HEK293 (cell line): Measurements from ENCODE around the gene ZSWIM3.

Experiments
- CTCF ChIA-PET: fragments of 350-600 bp; formaldehyde crosslinking; extraction: SDS; loops from one replicate; lab custom pipeline; 2021; ENCODE audit warnings: antibody characterized with exemption; lab: Yijun Ruan, JAX
- POLR2A ChIA-PET: fragments of 300-600 bp; formaldehyde crosslinking; extraction: SDS; loops from one replicate; lab custom pipeline; 2020; ENCODE audit warnings: antibody characterized with exemption, inconsistent platforms; lab: Yijun Ruan, JAX
- H3K27ac ChIP-seq: fragments of 200-500 bp; sonication (Bioruptor generic); 2 replicates; pipeline ENCODE4 v1.5.1; 2014; ENCODE audit warnings: low read depth, low read length, control low read depth, inconsistent platforms; ENCODE audit errors: extremely low read depth
- H3K36me3 ChIP-seq, 2 experiments: fragments of 200-500 bp in 1 of 2; sonication (Bioruptor generic) in 1 of 2; 1 replicate in 1 of 2; 2 replicates in 1 of 2; pipeline ENCODE4 v1.5.1; 2014 to 2017; ENCODE audit warnings: inconsistent platforms in 2 of 2, low read length in 2 of 2; ENCODE audit not compliant: control insufficient read depth in 2 of 2, insufficient read depth in 1 of 2
- H3K4me1 ChIP-seq: fragments of 200-500 bp; sonication (Bioruptor generic); 2 replicates; pipeline ENCODE4 v1.5.1; 2014; ENCODE audit warnings: mild to moderate bottlenecking, low read length, inconsistent platforms; ENCODE audit not compliant: control insufficient read depth, insufficient read depth
- H3K4me3 ChIP-seq: 2 replicates; pipeline ENCODE4 v1.5.1; 2011; ENCODE audit warnings: low read depth, mild to moderate bottlenecking, control low read depth, low read length, moderate library complexity
- H3K9me3 ChIP-seq: fragments of 200-500 bp; sonication (Bioruptor generic); 2 replicates; pipeline ENCODE4 v1.5.1; 2014; ENCODE audit warnings: low read depth, low read length, inconsistent platforms; ENCODE audit not compliant: control insufficient read depth, insufficient read depth
- KLF1 ChIP-seq: fragments of 450-650 bp; formaldehyde crosslinking; IDR thresholded peaks from 2 replicates; pipeline ENCODE4 v1.5.1; 2016; ENCODE audit warnings: missing biosample characterization, missing genetic modification characterization
- KLF9 ChIP-seq: fragments of 450-650 bp; formaldehyde crosslinking; IDR thresholded peaks from 2 replicates; pipeline ENCODE4 v1.5.1; 2016; ENCODE audit warnings: missing biosample characterization, missing genetic modification characterization, low read depth
- PRDM1 ChIP-seq: fragments of 450-650 bp; formaldehyde crosslinking; IDR thresholded peaks from 2 replicates; pipeline ENCODE4; 2016; ENCODE audit warnings: missing biosample characterization, missing genetic modification characterization
- SP2 ChIP-seq: fragments of 450-650 bp; formaldehyde crosslinking; IDR thresholded peaks from 2 replicates; pipeline ENCODE4 v1.5.1; 2016; ENCODE audit warnings: missing biosample characterization, missing genetic modification characterization
- SP7 ChIP-seq: fragments of 450-650 bp; formaldehyde crosslinking; IDR thresholded peaks from 2 replicates; pipeline ENCODE4 v1.5.1; 2016; ENCODE audit warnings: missing biosample characterization, missing genetic modification characterization
- TCF7L2 ChIP-seq: IDR thresholded peaks from 2 replicates; pipeline ENCODE4 v1.6.1; 2011; ENCODE audit warnings: low read depth, mild to moderate bottlenecking, inconsistent platforms, low read length, moderate library complexity, borderline replicate concordance
- ZBTB17 ChIP-seq: fragments of 450-650 bp; formaldehyde crosslinking; IDR thresholded peaks from 2 replicates; pipeline ENCODE4 v1.5.1; 2016; ENCODE audit warnings: missing biosample characterization, missing genetic modification characterization
- ZBTB6 ChIP-seq: fragments of 450-650 bp; formaldehyde crosslinking; IDR thresholded peaks from 2 replicates; pipeline ENCODE4 v1.5.1; 2017; ENCODE audit warnings: missing biosample characterization, missing genetic modification characterization
- ZNF214 ChIP-seq: fragments of 450-650 bp; formaldehyde crosslinking; IDR thresholded peaks from 2 replicates; pipeline ENCODE4 v1.5.1; 2017; ENCODE audit warnings: missing biosample characterization, mild to moderate bottlenecking, missing genetic modification characterization, borderline replicate concordance
- ZNF555 ChIP-seq: fragments of 450-650 bp; formaldehyde crosslinking; conservative IDR thresholded peaks from 2 replicates; pipeline ENCODE4 v1.5.1; 2017; ENCODE audit warnings: missing biosample characterization, mild to moderate bottlenecking, missing genetic modification characterization, inconsistent platforms
- ZNF629 ChIP-seq: fragments of 450-650 bp; formaldehyde crosslinking; IDR thresholded peaks from 2 replicates; pipeline ENCODE4 v1.5.1; 2017; ENCODE audit warnings: missing biosample characterization, missing genetic modification characterization
- ZNF645 ChIP-seq: fragments of 450-650 bp; formaldehyde crosslinking; IDR thresholded peaks from 2 replicates; pipeline ENCODE4; 2016; ENCODE audit warnings: missing biosample characterization, missing genetic modification characterization
- TF ChIP-seq, protein P1 (sequence below): fragments of 450-650 bp; formaldehyde crosslinking; IDR thresholded peaks from 2 replicates; pipeline ENCODE4 v1.5.1; 2016; ENCODE audit warnings: missing biosample characterization, missing genetic modification characterization
- TF ChIP-seq, protein P2 (sequence below): fragments of 450-650 bp; formaldehyde crosslinking; IDR thresholded peaks from 2 replicates; pipeline ENCODE4 v1.5.1; 2016; ENCODE audit warnings: missing biosample characterization, missing genetic modification characterization

ZSWIM3 gene

DNA sequence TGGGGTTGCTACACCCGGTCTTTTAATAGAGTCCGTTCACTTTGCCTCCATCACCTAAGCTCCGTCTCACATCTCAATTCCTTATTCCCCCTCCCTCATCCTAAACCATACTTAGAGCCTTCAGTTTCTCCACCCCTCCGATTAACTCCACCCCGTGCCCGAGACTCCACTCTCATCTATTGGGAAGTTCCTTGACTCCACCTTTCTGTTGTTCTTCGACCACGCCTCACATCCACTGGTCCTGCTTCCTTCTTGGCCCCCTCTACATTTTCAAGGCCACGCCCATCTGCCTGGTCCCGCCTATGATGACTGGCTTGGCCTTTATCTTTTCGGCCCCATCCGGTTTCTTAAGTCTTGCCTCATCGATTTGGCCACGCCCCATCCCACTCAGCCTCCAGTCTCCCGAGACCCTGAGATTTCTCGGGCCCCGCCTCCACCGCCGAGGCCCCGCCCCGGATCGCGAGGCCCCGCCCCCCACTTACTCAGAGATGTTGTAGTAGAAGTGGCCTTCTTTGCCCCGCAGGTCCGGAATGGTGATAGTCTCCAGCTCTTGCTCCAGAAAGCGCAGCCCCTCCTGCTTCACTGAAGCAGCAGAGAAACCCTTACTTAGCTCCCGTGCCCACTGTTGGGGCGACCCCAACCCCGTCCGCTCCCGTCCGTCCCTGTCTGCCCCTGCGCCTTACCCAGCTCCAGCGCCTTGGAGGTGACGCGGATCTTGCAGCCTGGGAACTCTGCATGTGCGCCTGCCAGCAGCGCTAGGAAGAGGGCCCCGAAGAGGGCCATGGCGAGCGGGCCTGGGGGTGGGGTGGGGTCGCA, 53.5 kb downstream of the ZSWIM3 start (continued):
- TF ChIP-seq, protein P1, sequence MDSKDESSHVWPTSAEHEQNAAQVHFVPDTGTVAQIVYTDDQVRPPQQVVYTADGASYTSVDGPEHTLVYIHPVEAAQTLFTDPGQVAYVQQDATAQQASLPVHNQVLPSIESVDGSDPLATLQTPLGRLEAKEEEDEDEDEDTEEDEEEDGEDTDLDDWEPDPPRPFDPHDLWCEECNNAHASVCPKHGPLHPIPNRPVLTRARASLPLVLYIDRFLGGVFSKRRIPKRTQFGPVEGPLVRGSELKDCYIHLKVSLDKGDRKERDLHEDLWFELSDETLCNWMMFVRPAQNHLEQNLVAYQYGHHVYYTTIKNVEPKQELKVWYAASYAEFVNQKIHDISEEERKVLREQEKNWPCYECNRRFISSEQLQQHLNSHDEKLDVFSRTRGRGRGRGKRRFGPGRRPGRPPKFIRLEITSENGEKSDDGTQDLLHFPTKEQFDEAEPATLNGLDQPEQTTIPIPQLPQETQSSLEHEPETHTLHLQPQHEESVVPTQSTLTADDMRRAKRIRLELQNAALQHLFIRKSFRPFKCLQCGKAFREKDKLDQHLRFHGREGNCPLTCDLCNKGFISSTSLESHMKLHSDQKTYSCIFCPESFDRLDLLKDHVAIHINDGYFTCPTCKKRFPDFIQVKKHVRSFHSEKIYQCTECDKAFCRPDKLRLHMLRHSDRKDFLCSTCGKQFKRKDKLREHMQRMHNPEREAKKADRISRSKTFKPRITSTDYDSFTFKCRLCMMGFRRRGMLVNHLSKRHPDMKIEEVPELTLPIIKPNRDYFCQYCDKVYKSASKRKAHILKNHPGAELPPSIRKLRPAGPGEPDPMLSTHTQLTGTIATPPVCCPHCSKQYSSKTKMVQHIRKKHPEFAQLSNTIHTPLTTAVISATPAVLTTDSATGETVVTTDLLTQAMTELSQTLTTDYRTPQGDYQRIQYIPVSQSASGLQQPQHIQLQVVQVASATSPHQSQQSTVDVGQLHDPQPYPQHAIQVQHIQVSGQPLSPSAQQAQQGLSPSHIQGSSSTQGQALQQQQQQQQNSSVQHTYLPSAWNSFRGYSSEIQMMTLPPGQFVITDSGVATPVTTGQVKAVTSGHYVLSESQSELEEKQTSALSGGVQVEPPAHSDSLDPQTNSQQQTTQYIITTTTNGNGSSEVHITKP (tag by site-specific recombination), result peak; percentile 93
- TF ChIP-seq ZBTB17 (tag by site-specific recombination) (peak; percentile 89), ZNF214 (tag by site-specific recombination) (no peak), SP7 (0 out of 2 replicates have a peak, but pooled peaks have one; percentile 21), KLF1 (peak; percentile 76), PRDM1 (tag by site-specific recombination) (peak; percentile 46; the same call in 1 of the 2 replicates), ZBTB6 (tag by site-specific recombination) (peak; percentile 74; the same call in 1 of the 2 replicates), ZNF629 (peak; percentile 67), ZNF555 (no peak), ZNF645 (tag by site-specific recombination) (no peak), KLF9 (peak; percentile 96)
- TF ChIP-seq, protein P2, sequence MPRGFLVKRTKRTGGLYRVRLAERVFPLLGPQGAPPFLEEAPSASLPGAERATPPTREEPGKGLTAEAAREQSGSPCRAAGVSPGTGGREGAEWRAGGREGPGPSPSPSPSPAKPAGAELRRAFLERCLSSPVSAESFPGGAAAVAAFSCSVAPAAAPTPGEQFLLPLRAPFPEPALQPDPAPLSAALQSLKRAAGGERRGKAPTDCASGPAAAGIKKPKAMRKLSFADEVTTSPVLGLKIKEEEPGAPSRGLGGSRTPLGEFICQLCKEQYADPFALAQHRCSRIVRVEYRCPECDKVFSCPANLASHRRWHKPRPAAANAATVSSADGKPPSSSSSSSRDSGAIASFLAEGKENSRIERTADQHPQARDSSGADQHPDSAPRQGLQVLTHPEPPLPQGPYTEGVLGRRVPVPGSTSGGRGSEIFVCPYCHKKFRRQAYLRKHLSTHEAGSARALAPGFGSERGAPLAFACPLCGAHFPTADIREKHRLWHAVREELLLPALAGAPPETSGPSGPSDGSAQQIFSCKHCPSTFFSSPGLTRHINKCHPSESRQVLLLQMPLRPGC (tag by site-specific recombination), result 0 out of 2 replicates have a peak, but pooled peaks have one; percentile 11

DNA sequence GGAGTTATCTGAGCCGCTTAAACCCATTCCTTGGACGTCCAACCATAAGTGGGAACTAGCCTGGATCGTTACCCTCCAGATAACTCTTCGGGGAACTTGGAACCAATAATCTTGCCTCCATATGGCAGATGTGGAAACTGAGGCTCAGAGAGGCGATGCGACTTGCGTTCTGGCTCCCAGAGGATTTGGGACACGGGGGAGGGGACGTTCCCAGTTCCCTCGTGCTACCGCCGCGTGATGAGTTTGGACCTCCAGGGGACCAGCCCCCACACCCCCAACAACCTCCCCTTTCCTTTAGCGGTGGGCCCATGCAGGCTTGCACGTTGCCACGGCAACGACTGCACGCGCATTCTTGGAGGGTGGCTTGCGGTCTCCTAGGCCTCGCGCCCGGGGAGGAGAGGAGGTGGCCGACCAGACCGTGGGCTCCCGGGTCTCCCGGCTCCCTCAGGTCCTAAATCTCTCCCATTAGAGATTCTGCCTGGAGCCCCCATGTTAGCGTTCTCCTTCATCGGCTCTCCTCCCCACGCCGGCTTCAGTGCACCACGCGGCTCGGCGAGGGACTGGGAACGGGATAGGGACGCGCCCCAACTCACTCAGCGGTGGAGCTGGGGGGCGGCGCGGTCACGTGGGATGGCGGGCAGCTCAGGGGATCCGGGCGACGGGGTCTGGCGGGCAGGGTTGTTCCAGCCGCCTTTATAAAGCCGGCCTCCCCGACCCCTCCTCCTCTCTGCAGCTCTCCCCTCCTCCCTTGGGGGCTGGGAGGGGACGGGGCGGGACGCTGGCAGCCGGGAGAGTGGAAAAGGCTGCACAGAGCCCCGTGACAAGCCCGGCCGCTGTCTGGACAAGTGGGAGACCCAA, 54.3 kb downstream of the ZSWIM3 start, which contains the start of gene PLTP:
TSS of gene PLTP (minus strand) at position 670 of the 858 bp plus-strand sequence. CDS start 703 bp downstream, outside the sequence.
- Histone ChIP-seq H3K4me3 (no peak within 1 kb of the TSS), H3K36me3 (no peaks in the 10 kb centered on the region), H3K4me1 (no peaks in the 10 kb centered on the region), H3K27ac (no peak within 1 kb of the TSS), H3K9me3 (no peaks in the 10 kb centered on the region)
- POLR2A ChIA-PET, result interaction anchor here (0.9 to 1.5 kb wide), 3 partner anchors 12 to 29 kb away, joined by 3 to 8 read pairs (median 3); partner anchors contain the start of gene PCIF1
- CTCF ChIA-PET, result no interaction called here
- TF ChIP-seq TCF7L2 (no peak), SP2 (peak; percentile 21; the same call in 1 of the 2 replicates)
